HG02623 (cell line): ENCODE results near the gene TMEM94.
A peak's percentile ranks its signal among the peaks of the same experiment; 100 is the strongest.
"Not testable (repeated sequence)": the region's sequence is repeated elsewhere in the genome, so short reads cannot be mapped to it uniquely, and the experiment has no call there.

Experiments used
- ATAC-seq: cut with Tn5 transposase; IDR thresholded peaks from one replicate; pipeline ENCODE4 v1.9.1; 2021; ENCODE audit warnings: moderate library complexity; ENCODE audit not compliant: unreplicated experiment

TMEM94 gene

GRCh38 chr17:75509528-75510258 is 53.3 kb downstream of the TMEM94 start:
- ATAC-seq: no peak

- no peak for ATAC-seq
Observed at GRCh38 chr17:75511270-75511609, 54.8 kb downstream of the TMEM94 start.

GRCh38 chr17:75511610-75512575 is 55.5 kb downstream of the TMEM94 start:
- ATAC-seq: no peak

- no peak for ATAC-seq
Observed at GRCh38 chr17:75512926-75513640, 56.6 kb downstream of the TMEM94 start.

- ATAC-seq: no peak
Observed at GRCh38 chr17:75513641-75514000, 57.2 kb downstream of the TMEM94 start.

- ATAC-seq: no peak
Observed at GRCh38 chr17:75514299-75514918, 58.0 kb downstream of the TMEM94 start.

- no peak for ATAC-seq
Observed at GRCh38 chr17:75514919-75515495, 58.6 kb downstream of the TMEM94 start.

GRCh38 chr17:75515496-75516254 is 59.2 kb downstream of the TMEM94 start, which contains the start of gene CASKIN2:
TSS of gene CASKIN2 (minus strand) at chr17:75515537. CDS start at chr17:75513804, 1,733 bp downstream.
- peak; percentile 31 for ATAC-seq

GRCh38 chr17:75516255-75516618 is 59.8 kb downstream of the TMEM94 start, which contains the start of gene TSEN54:
TSS of gene TSEN54 (plus strand) at chr17:75516528. CDS start at chr17:75516561, 33 bp downstream.
- peak; percentile 63 for ATAC-seq

GRCh38 chr17:75516619-75517296 is 60.3 kb downstream of the TMEM94 start:
- ATAC-seq: peak; percentile 15

GRCh38 chr17:75517297-75517865 is 60.9 kb downstream of the TMEM94 start:
- ATAC-seq: no peak

- ATAC-seq: no peak
Observed at GRCh38 chr17:75518201-75518600, 61.8 kb downstream of the TMEM94 start.

- no peak for ATAC-seq
Observed at GRCh38 chr17:75518983-75519537, 62.6 kb downstream of the TMEM94 start.

GRCh38 chr17:75520413-75520812 is 64.0 kb downstream of the TMEM94 start:
- ATAC-seq: not testable (repeated sequence)

- ATAC-seq: no peak
Observed at GRCh38 chr17:75521290-75521689, 64.9 kb downstream of the TMEM94 start.

GRCh38 chr17:75521951-75522727 is 65.7 kb downstream of the TMEM94 start:
- ATAC-seq: no peak

GRCh38 chr17:75523647-75524046 is 67.2 kb downstream of the TMEM94 start:
- no peak for ATAC-seq
